GM18951 (cell line): ENCODE data around the gene CBX5.
"Not testable (repeated sequence)": the region's sequence is repeated elsewhere in the genome, so short reads cannot be mapped to it uniquely, and the experiment has no call there.

Experiments used
- POLR2A ChIP-seq: IDR thresholded peaks from 4 replicates; pipeline ENCODE4 v1.6.1; 2011; ENCODE audit warnings: mild to moderate bottlenecking; ENCODE audit not compliant: insufficient read length, insufficient read depth; ENCODE audit errors: extremely low read depth
- in situ Hi-C: fragments of 300-500 bp; cut with MboI; formaldehyde crosslinking; loops from one replicate; pipeline ENCODE4 v1.12.0; 2022; ENCODE audit warnings: low sequenced_read_pairs, mixed read lengths, inconsistent platforms; ENCODE audit not compliant: unreplicated experiment

CBX5 gene

GRCh38 chr12:54279632-54280467 lies at the start of gene CBX5:
Gene CBX5, minus strand, starts transcription at chr12:54280122. Its CDS starts 22,472 bp downstream, at chr12:54257650.
- in situ Hi-C loops = no loop called here
- TF ChIP-seq POLR2A = peak; percentile 77

GRCh38 chr12:54328595-54329337 lies 48.8 kb upstream of the CBX5 start:
- in situ Hi-C loops = no loop called here

DNA sequence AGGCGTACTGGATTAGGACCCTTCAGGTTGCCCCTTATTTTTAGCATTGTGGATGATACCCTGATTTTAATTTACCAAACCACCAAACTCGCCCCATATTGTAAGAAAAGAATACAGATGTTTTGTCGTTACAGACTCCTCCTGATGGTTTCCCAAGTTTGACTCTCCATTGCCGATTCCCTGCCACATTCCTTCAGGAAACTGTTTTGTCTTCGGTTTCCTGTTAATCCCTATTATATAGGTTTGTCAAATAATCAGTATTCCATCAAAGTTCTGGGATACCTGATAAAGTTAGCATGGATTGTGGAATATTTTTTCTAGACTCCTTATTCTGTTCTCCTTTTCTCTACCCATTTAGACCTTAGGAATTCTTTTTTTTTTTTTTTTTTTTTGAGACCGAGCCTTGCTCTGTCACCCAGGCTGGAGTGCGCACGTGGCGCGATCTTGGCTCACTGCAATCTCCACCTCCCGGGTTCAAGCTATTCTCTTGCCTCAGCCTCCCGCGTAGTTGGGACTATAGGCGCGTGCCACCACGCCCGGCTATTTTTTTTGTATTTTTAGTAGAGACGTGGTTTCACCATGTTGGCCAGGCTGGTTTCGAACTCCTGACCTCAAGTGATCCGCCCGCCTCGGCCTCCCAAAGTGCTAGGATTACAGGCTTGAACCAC lies 45.7 kb upstream of the CBX5 start:
- in situ Hi-C loops = not testable (repeated sequence)

More at GRCh38 chr12:54328595-54329337, 48.8 kb upstream of the CBX5 start:
- no peak for TF ChIP-seq POLR2A

DNA sequence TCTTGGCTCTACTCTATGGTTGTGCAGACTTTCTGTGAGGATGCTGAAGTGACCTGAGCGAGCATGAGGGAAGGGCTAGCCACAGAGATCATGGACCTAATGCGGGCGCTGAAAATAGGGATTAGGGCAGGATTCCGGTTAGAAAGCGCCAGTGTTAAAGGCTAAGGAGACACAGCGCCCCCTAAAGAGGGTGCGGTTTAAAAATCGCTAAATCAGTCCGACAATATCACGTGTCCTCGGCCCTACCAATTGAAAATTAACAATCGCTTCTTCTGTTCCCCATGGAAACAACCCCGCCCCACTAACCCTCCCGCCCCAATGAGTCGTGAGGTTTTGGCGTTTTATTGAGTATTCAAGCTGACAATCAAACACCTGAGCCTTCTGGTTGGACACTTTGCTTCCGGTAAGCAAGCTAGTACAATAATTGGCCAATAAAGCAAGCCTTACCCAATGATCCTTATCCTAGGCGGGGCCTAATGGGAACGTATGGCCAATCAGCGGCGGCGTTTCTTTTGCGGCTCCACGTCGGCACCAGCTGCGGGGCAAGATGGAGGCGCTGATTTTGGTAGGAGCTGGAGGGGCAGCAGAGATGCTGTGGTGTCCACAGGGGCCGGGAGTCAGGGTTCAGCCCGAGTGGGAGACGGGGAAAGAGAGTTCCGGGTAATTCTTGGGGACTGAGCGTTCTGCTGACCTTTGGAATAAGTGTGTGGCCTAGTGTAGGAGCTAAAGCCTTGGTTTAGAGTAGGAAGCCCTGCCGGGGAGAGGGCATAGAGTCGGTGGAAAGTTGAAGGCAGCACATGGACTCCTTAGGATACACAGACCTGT lies 44.9 kb upstream of the CBX5 start, which contains the start of gene COPZ1:
Gene COPZ1 (plus strand): TSS at position 515 of the 825 bp plus-strand sequence. CDS start 33 bp downstream, at position 548.
- TF ChIP-seq POLR2A = peak; percentile 75
- in situ Hi-C loops = no loop called here

DNA sequence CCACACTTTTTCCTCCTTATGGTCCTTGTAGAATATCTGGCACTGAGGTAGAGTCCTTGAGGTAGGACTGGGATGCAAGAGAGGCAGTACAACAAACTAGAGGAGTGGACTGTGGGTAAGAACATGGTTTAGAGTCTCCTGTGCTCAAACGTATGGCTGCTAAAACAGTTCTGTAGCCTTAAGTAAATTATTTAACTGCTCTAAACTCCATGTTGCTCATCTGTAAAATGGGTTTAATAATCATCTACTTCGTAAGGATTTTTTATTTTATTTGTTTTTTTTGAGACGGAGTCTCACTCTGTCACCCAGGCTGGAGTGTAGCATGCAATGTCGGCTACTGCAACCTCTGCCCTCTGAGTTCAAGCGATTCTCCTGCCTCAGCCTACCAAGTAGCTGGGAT lies 41.4 kb upstream of the CBX5 start:
- TF ChIP-seq POLR2A = no peak
- in situ Hi-C loops = no loop called here

DNA sequence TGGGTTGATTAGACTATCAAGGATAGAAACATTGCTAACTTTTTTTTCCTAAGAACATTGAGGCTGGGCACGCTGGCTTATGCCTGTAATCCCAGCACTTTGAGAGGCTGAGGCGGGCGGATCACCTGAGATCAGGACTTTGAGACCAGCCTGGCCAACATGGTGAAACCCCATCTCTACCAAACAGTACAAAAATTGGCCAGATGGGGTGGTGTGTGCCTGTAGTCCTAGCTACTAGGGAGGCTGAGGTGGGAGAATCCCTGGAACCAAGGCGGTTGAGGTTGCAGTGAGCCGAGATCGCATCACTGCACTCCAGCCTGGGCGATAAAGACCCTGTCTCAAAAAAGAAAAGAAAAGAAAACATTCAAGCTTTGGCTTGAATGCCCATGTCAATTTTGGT lies 32.4 kb upstream of the CBX5 start:
- in situ Hi-C loops = not testable (repeated sequence)

DNA sequence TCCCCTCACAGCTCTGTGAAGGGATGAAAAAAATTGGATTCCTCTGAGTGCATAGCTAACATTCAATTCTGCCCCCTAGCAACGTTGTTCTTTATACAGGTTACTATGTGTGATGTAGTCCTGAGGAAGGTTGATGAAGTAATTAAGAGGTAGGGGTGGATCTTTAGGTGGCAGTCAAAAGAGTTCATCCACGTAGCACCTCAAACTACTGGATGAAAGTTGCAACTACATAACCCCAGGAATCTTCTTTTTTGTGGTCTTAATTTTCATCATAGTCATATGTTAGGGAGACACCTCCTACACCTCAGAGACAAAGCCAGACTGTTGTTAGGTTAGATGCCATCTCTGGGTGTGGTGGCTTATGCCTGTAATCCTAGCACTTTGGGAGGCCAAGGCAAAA lies 31.1 kb upstream of the CBX5 start:
- in situ Hi-C loops = no loop called here
- no peak for TF ChIP-seq POLR2A

DNA sequence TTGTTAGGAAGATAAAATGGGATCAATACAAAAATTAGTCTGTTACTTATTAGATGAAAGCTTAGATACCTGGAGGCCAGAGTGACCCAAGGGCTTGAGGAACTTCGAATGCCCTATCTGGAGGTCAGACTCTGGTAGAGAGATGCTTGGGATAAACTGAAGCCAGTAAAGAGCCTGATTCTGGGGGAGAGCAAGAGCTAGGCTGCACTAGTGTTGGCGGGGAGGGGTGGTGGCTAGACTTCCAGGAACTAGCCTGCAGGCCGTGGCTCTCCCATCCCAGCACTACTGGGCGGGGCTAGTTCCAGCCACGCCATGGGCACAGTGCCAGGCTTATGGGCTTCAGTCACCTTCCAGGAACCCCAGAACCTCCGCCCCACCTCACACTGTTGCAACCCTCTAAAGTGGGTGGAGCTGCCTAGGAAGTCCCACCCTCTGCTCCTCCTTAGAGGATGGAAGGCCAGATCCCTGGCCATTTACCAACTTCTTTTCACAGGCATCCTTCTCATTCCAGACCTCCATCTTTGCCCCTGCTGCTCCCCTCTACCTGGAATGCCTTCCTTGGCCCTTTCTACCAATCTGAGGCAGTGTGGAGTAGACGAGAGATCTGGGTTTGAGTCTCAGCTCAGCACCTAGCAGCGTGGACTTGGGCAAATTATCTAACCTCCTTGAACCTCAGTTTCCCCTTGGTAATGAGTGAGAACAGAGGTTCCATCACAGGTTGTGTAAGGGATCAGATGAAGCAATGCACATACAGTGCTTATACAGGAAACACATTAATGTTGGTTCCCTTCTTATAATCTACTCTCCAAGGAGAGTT lies 27.2 kb upstream of the CBX5 start:
- TF ChIP-seq POLR2A = no peak
- in situ Hi-C loops = no loop called here

DNA sequence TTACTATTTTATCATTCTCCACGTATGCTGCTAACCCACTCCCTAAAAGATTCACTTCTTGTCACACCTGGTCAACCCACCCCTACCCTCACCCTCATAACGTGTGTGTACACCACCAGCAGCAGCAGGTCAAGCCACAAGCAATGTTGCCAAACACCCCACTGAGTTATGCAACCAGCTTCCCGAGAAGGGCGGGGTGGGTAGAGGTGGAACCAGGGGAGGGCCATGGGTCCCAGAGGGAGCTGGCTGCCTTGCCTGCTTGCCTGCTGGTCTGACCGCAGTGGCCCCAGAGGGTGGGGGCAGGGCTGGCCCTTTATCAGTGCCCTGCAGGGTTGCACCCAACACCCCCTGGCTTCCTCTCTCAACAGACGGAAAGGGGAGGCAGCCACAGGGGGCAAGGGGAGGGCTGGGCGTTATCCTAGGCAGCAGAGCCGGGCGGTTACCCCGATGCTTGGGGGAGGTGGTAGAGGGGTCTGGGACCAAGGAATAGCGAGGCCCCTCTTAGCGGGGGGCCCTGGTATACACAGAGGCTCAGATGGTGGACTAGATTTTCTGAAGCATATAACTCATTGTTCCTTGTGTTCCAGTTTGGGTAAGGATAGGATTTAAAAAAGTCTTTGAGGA lies 24.4 kb upstream of the CBX5 start:
- in situ Hi-C loops = no loop called here
- TF ChIP-seq POLR2A = no peak

- in situ Hi-C loops = no loop called here
Measured at GRCh38 chr12:54303640-54304039, 23.7 kb upstream of the CBX5 start.

GRCh38 chr12:54301428-54302048 lies 21.6 kb upstream of the CBX5 start:
- TF ChIP-seq POLR2A = no peak
- in situ Hi-C loops = no loop called here

More at GRCh38 chr12:54303640-54304039, 23.7 kb upstream of the CBX5 start:
- no peak for TF ChIP-seq POLR2A
